Measurements from ENCODE around the gene PCDHA9.
"Not testable (repeated sequence)": the region's sequence is repeated elsewhere in the genome, so short reads cannot be mapped to it uniquely, and the experiment has no call there.

PCDHA9 gene

GRCh38 chr5:140834439-140835008 is 13.7 kb upstream of the PCDHA9 start:
- DNase-seq: not testable (repeated sequence)

- no peak for DNase-seq
Observed at GRCh38 chr5:140835622-140836510, 12.3 kb upstream of the PCDHA9 start.

- peak; percentile 62 for DNase-seq
Observed at GRCh38 chr5:140840978-140841962, 6.9 kb upstream of the PCDHA9 start, which contains the start of gene PCDHA8. Gene PCDHA8 (plus strand): TSS chr5:140841187. CDS start chr5:140841322, 135 bp downstream.

GRCh38 chr5:140842798-140843733 is 5.1 kb upstream of the PCDHA9 start:
- no peak for DNase-seq

GRCh38 chr5:140849831-140850634 is 1.9 kb downstream of the PCDHA9 start:
- not testable (repeated sequence) for DNase-seq

- DNase-seq: peak; percentile 48
Observed at GRCh38 chr5:140855772-140856674, 7.8 kb downstream of the PCDHA9 start, which contains the start of gene PCDHA10. Gene PCDHA10 (plus strand): TSS chr5:140855897. CDS start chr5:140856049, 152 bp downstream.

GRCh38 chr5:140857177-140857986 is 9.2 kb downstream of the PCDHA9 start:
- no peak for DNase-seq

GRCh38 chr5:140857987-140858240 is 9.7 kb downstream of the PCDHA9 start:
- no peak for DNase-seq

- DNase-seq: no peak
Observed at GRCh38 chr5:140862441-140863295, 14.5 kb downstream of the PCDHA9 start.

- no peak for DNase-seq
Observed at GRCh38 chr5:140868721-140869554, 20.8 kb downstream of the PCDHA9 start, which contains the start of gene PCDHA11. Gene PCDHA11 (plus strand): TSS chr5:140868957. CDS start chr5:140869104, 147 bp downstream.

- no peak for DNase-seq
Observed at GRCh38 chr5:140869555-140869886, 21.3 kb downstream of the PCDHA9 start.

GRCh38 chr5:140870221-140871201 is 22.3 kb downstream of the PCDHA9 start:
- no peak for DNase-seq

GRCh38 chr5:140875085-140876065 is 27.2 kb downstream of the PCDHA9 start, which contains the start of gene PCDHA12:
Gene PCDHA12 (plus strand): TSS chr5:140875308. CDS start chr5:140875473, 165 bp downstream.
- peak; percentile 46 for DNase-seq

- DNase-seq: not testable (repeated sequence)
Observed at GRCh38 chr5:140876541-140877261, 28.5 kb downstream of the PCDHA9 start.
